ENCODE data around the gene OCLN.
"Not testable (repeated sequence)": the region's sequence is repeated elsewhere in the genome, so short reads cannot be mapped to it uniquely, and the experiment has no call there.

- TF ChIP-seq FOXM1 (IDR thresholded peaks at IDR 0.05; ENCODE audit: borderline replicate concordance); FOXA1 (IDR thresholded peaks at IDR 0.05); SUZ12 (IDR thresholded peaks at IDR 0.05); FOXK2 (IDR thresholded peaks at IDR 0.05); TARDBP (IDR thresholded peaks at IDR 0.05): not testable (repeated sequence)
Measured at GRCh38 chr5:69472535-69473143, 20.0 kb upstream of the OCLN start.
